Measurements from ENCODE around the gene MANBA.

MANBA gene

DNA sequence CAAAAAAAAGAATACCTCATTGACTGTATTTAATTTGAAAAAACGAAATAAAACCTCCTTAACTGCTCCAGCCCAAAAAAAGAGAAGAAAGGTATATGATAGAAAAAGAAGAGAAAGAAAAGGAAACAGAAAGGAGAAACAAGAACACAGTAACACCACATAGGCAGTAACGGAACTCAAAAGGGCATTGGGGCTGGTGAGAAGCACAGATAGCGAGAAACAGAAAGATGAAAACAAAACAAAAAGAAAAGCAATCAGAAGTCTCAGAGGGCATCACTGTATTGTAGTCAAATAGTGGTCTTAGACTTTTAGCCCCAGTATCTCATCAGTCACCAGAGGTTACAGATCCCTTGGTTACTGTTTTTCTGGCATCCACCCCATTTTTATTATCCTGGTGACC is 171.0 kb downstream of the MANBA start:
- no peak for DNase-seq

DNA sequence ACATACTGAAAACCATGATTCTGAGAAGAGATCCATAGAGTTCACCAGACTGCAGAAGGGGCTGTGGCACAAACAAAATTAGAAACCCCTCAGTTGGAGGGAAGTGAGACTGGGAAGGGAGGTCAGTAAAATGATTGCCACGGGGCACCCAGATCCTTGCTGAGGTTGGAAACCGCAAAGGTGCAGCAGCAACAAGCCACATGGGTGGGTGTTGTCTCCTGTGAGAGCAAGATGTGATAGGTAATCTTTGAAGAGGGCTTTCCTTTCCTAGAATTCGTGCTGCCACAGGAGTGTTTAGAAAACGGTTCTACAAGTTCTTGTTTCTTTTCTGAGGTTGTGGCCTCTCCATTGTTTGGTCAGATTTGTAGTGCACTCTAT is 174.1 kb downstream of the MANBA start:
- DNase-seq: no peak

DNA sequence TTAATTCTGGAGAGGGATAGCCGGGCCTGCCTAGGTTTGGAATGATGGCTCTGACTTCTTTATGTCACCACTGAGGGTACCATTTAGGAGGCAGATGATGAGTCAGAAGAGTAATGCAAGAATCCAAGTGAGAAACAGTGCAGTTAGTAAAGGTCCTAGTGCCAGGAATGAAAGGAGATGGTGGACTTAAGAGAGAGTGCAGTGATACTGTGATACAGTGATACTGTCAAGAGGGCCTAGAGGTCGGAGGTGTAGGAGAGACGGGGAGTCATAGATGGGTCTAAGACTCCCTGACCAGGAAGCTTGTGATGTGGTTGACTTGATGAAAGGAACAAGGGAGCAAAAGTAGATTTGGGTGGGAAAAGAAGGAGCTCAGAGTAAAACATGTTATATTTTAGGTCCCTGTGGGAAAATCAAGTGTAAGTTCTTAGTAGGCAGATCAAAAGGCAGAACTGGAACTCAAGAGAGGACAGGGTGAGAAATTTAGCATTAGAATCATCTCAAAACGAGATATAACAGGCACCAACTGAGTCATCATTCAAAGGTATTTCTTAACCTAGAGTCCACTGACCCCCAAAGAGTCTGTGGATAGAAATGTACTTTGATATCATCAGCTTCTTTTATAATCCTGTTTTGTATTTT is 174.6 kb downstream of the MANBA start:
- DNase-seq: no peak

DNA sequence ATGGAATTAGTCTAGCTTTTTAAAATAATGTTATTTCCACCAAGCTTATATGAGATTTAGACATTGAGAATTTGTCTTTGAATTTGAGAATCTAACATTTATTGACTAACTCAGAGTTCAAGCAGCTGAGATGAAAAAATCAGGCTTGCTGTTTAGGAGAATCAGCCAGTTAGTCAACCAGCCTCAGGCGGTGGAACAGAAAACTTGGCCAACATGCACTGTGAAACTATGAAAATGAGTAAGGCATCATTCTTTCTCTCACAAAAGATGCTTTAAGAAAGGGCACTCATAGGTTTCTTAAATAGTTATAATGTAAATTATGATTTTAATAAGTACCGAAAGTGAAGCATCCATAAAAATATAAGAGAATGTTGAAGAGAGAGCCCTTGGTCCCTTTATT is 175.4 kb downstream of the MANBA start:
- DNase-seq: no peak

DNA sequence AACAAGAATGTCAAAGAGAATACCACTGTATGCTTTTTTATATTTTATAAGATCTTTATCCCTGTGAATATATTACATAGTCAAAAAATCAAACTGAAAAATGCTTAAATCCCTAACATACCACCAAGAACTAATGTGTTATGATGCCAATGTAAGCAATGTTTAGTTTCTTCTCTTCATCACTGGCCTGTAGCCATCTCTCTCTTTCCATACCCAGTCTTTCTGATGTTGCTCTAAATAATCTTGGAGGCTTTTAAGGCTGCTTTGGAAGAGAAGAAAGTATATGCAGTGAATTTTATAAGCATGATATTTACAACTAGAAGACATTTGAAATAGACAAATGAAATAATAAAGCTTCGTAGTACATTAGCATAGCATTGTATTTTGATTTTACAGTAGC is 176.7 kb downstream of the MANBA start:
- DNase-seq: no peak

All from fibroblast of skin of back (primary cell).